Right cardiac atrium (tissue), 5 donors: ENCODE data around the gene APBB2. TPM values are rescaled to one million over a fixed set of nuclear protein-coding genes. Genes with fewer than 3 reads are reported as not detected.

Source experiments
- ATAC-seq, 2 donors: fragments of 200-7000 bp; cut with Tn5 transposase; one replicate each; pipeline versions ENCODE4 v1.8.0 to v1.9.1; 2020; ENCODE audit warnings: moderate library complexity in 2 of 2, mild to moderate bottlenecking in 1 of 2
- DNase-seq, 3 donors: peaks; one replicate each; pipeline ENCODE4 v3.0.0-alpha.2; 2020
- H3K27ac ChIP-seq: one replicate; pipeline ENCODE4 v1.5.1; 2013; ENCODE audit warnings: mild to moderate bottlenecking, low read length, control low read depth, moderate library complexity
- H3K27me3 ChIP-seq: one replicate; pipeline ENCODE4 v1.6.1; 2013; ENCODE audit not compliant: control insufficient read depth, insufficient read depth
- H3K4me1 ChIP-seq: one replicate; pipeline ENCODE4 v1.6.1; 2013; ENCODE audit warnings: low read length; ENCODE audit not compliant: control insufficient read depth, insufficient read depth
- H3K4me3 ChIP-seq: one replicate; pipeline ENCODE4 v1.5.1; 2013; ENCODE audit warnings: low read length, control low read depth
- H3K9me3 ChIP-seq: one replicate; pipeline ENCODE4 v1.6.1; 2013; ENCODE audit warnings: low read length; ENCODE audit not compliant: control insufficient read depth
- WGBS: extraction: QIAGEN DNeasy Blood & Tissue Kit; methylation state at CpG from one replicate; pipeline ENCODE4 v1.1.7; 2013; 5-methylcytosine and 5-hydroxymethylcytosine counted together
- intact Hi-C, 4 donors: fragments of 100-400 bp; cut with DNase I; formaldehyde crosslinking; loops; one replicate each; pipeline versions ENCODE4 v1.11.0 to v1.14.0; 2022 to 2023
- polyA plus RNA-seq: library from polyadenylated mRNA; stranded (reverse); fragments of 200-250 nt; gene quantifications from one replicate; pipeline ENCODE4 v1.2.3, GENCODE V29; 2013
- total RNA-seq, 4 donors: library from RNA; stranded (reverse); fragmentation: NEBNext Ultra II Directional; extraction: Animal tissue kit (Norgen Biotek cat#: 25700); gene quantifications; one replicate each; pipeline ENCODE4 v1.2.1, GENCODE V29; 2021
- donor health status: healthy with polysubstance abuse.
- donor health status: DM: no; HTN: yes; CAD: no.
- donor health status: DM: no; HTN: no; CAD: no.
- donor health status: DM: no; HTN: yes; CAD: no; lungs with severe emphysema.
- donor health status: DM: yes; HTN: yes; CAD: no.

The APBB2 gene
- total and polyA plus RNA-seq, 5 donors = 12.7 to 46.2 (median 37.0) TPM

DNA sequence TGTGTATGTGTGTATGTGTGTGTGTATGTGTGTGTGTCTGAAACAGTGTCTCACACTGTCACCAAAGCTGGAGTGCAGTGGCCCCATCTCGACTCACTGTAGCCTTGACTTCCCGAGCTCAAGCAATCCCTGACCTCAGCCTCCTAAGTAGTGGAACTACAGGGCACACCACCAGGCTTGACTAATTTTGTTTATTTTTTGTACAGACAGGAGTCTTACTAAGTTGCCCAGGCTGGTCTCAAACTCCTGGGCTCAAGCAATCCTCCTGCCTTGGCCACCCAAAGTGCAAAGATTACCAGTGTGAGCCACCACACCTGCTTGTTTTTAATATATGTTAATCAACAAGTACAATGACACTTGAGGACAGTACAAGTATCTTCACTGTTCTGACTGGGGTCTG lies 92.4 kb downstream of the APBB2 start:
- H3K4me1 ChIP-seq = peaks cover 3% of the 10 kb centered on the region

DNA sequence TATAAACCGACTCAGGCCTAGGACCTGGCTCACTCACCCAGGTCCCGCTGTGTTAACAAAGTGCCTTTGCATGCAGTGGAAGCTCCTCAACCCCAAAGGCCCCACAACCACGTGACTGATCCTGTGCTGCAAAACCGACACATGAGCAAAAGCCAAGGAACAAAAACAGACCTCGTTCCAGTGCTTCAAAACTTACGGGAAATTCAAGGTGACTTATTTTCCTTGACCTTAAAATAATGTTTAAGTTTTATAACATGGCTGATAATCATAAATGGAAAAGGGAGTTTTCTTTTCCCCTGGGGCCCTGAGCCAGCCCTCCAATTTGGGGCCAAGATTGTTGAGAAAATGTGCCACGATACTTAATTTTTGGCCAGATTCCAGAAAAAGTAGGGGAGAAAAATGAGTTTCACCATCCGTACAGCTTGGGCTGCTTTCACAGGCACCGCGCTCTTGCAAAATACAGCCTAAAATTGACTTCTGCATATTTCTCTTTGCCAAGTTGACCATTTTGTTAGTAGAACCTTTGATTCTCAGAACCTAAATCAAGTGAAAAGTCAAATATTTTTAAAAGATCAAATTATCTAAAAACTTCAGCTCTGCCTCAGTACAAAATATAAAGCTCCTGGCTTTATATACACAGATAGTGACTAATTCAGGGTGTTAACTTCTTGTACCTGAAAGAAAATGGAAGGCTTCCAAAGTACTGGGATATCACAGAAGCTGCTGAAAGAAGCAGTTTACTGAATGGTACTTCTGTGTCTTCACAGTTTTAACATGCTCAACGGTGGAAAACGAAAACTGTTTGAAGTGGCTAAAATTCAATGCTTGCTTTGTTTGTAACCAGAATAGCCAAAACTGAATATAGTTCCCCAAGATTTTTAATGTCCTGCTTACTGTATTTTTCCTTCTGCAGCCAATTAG lies 93.8 kb downstream of the APBB2 start:
- WGBS = 43% methylated on average over 12 of the region's 12 CpGs
- peak; percentile 81 to 85 for ATAC-seq
- intact Hi-C loops = no loop called here
- no peaks in the 10 kb centered on the region for H3K27me3 ChIP-seq
- DNase-seq = peak; percentile 66 to 86 (median 72)
- H3K9me3 ChIP-seq = no peaks in the 10 kb centered on the region
- H3K4me3 ChIP-seq = no peak overlapping the region
- no peak overlapping the region for H3K27ac ChIP-seq
- H3K4me1 ChIP-seq = peaks cover 3% of the 10 kb centered on the region

More for the DNA sequence above, 92.4 kb downstream of the APBB2 start:
- intact Hi-C loops = no loop called here
- H3K27ac ChIP-seq = no peak overlapping the region
- ATAC-seq (no peak), DNase-seq (no peak)
- no peak overlapping the region for H3K4me3 ChIP-seq
- H3K9me3 ChIP-seq = no peaks in the 10 kb centered on the region
- no peaks in the 10 kb centered on the region for H3K27me3 ChIP-seq
- 97% methylated on average over 2 of the region's 2 CpGs for WGBS

DNA sequence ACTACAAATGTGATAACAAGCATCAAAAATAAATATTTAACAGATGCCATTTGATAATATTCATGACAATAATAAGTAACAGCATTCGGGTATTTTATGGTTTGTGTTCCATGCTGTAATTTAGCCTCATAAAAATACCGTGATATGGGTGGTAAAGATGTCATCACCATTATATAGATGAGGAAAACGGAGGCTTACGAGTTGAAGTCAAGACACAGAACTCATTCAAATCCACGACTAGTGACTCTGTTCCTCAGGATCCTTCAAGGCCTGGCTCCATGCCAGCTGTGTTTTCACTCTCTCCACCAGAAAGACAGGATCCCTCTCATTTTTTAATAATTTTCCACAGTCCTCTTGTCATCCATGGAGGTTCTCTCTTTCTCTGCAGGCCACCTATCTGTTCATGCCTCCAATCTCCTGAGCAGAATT lies 94.5 kb downstream of the APBB2 start:
- DNase-seq = peak in 2 of 3 donors; percentile 66 to 81
- Histone ChIP-seq H3K4me3 (no peak overlapping the region), H3K4me1 (peaks cover 3% of the 10 kb centered on the region), H3K27ac (no peak overlapping the region), H3K27me3 (no peaks in the 10 kb centered on the region), H3K9me3 (no peaks in the 10 kb centered on the region)
- 73% methylated on average over 5 of the region's 5 CpGs for WGBS
- intact Hi-C loops = no loop called here
- ATAC-seq = peak; percentile 19 to 35

DNA sequence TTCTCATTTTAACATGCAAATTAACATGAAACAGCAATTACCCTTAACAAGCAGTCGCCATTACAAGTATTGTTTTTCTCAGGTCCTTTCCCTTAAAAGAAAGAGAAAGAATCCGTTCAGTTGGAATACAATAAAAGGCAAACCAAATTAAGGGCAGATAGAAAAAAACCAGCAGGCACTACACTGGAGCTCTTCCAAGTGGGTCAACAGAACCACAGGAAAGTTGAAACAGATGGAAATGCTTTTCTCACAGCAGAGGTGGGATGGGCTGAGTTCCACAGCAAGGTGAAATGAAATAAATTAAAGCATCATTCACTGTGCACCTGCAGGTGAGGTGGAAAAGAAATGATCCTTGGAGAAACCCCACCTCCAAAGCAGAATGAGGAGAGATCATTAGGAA lies 102.6 kb downstream of the APBB2 start:
- 80% methylated on average over 2 of the region's 2 CpGs for WGBS
- DNase-seq = no peak
- Histone ChIP-seq H3K9me3 (no peaks in the 10 kb centered on the region), H3K27me3 (no peaks in the 10 kb centered on the region), H3K27ac (no peak overlapping the region), H3K4me3 (no peak overlapping the region), H3K4me1 (peaks cover 2% of the 10 kb centered on the region)
- ATAC-seq = no peak
- intact Hi-C loops = no loop called here

DNA sequence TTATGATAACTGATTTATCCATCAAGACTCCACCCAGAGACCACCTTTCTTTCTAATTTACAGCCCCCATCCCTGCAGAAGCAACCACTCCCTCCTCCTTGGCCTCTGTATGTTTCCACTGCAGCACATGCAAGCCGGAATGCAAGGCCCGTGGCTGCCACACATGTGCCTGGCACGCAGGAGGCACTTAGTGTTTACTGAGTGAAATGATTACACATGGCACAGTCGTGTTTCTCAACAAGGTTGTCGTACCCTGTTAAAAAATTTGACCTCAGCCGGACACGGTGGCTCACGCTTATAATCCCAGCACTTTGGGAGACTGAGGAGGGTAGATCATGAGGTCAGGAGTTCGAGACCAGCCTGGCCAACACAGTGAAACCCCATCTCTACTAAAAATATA lies 104.3 kb downstream of the APBB2 start:
- WGBS = 97% methylated on average over 9 of the region's 9 CpGs
- ATAC-seq = no peak

DNA sequence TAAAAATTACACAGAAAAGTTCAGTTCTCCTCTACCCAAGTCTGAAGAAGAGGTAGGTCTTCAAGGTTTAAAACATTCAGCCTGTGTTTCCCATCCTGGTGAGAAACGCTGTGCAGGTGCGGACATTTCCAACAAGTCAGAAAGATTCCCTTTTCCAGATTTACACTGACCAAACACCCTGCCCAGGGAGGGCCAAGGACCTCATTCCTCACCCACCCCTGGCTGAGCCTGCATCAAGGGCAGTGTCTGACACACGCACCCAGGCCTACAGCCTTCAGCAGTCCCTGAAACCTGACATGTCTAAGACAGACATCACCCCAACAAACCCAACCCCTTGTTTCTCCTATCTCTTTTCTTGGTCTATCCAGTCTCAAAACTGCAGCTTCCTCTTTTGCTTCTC lies 105.9 kb downstream of the APBB2 start:
- H3K4me3 ChIP-seq = no peak overlapping the region
- no peak overlapping the region for H3K27ac ChIP-seq
- no peaks in the 10 kb centered on the region for H3K9me3 ChIP-seq
- DNase-seq (no peak), ATAC-seq (no peak)
- H3K4me1 ChIP-seq = peaks cover 5% of the 10 kb centered on the region
- H3K27me3 ChIP-seq = no peaks in the 10 kb centered on the region
- intact Hi-C loops = no loop called here
- 93% methylated on average over 3 of the region's 3 CpGs for WGBS

More for the DNA sequence above, 104.3 kb downstream of the APBB2 start:
- no peak for DNase-seq
- intact Hi-C loops = no loop called here
- Histone ChIP-seq H3K9me3 (no peaks in the 10 kb centered on the region), H3K27ac (no peak overlapping the region), H3K27me3 (no peaks in the 10 kb centered on the region), H3K4me3 (no peak overlapping the region), H3K4me1 (peaks cover 2% of the 10 kb centered on the region)

DNA sequence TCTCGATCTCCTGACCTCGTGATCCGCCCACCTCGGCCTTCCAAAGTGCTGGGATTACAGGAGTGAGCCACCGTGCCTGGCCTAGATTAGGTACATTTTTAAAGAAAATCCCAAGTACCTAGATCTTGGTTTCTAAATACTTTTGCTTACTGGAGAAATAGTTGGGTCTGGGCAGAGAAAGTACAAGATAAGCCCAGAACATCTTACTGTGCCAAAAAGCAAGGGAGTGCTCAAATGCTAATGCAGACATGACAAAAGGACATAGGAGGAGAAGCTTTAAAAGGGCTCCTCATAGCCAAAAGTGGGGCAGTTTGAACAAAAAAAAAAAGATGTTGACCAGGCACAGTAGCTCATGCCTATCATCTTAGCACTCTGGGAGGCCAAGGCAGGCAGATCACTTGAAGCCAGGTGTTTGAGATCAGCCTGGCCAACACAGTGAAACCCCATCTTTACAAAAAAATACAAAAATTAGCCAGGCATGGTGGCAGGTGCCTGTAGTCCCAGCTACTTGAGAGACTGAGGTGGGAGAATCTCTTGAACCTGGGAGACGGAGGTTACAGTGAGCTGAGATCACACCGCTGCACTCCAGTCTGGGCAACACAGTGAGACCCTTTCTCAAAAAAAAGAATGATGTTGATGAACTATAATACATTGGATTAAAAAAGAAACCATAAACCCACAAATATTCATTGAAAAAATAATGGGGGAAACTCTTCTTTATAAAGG lies 107.5 kb downstream of the APBB2 start:
- ATAC-seq (peak; percentile 43 to 59), DNase-seq (no peak)
- no peaks in the 10 kb centered on the region for H3K27me3 ChIP-seq
- no peak overlapping the region for H3K27ac ChIP-seq
- H3K4me3 ChIP-seq = no peak overlapping the region
- 94% methylated on average over 7 of the region's 7 CpGs for WGBS
- no peaks in the 10 kb centered on the region for H3K9me3 ChIP-seq
- peaks cover 4% of the 10 kb centered on the region for H3K4me1 ChIP-seq
- intact Hi-C loops = no loop called here

DNA sequence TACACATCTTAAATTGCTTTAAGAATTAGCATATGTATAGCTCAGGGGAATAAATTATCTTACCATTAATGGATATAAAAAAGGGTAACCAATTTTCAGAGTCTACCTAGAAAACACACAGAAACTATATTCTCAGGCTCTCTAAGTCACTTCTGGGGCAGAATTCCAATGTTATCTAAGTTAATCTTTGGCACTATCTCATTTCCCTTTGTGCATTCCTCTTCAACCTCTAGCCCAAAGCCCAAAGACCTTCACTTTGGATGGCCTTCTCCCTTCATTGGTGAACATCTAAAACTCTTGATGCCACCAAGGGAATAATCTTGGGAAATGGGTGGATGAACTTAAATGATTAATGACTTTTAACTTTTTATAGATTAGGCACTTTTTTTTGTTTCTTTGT lies 108.3 kb downstream of the APBB2 start:
- DNase-seq (no peak), ATAC-seq (no peak)
- H3K9me3 ChIP-seq = no peaks in the 10 kb centered on the region
- H3K4me1 ChIP-seq = peaks cover 3% of the 10 kb centered on the region
- H3K27me3 ChIP-seq = no peaks in the 10 kb centered on the region
- intact Hi-C loops = no loop called here
- no peak overlapping the region for H3K27ac ChIP-seq
- H3K4me3 ChIP-seq = no peak overlapping the region

DNA sequence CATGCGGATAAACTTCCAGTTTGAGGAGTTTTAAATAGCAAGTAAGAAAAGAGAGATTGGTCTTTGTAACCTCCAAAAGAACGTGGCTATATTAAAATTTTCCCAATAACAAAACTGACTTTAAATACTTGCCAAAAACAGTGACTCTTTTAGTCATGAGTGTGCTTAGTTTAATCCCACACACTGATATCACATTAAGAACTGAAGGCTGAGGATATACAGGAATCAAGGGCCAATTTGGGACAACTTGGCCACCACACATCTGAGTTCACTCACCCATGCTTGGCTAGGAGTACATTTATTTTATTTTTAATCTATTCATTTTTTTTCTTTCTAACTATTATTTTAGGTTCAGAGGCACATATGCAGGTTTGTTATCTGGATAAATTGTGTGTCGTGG lies 110.2 kb downstream of the APBB2 start:
- Histone ChIP-seq H3K9me3 (no peaks in the 10 kb centered on the region), H3K4me3 (no peak overlapping the region), H3K27ac (no peak overlapping the region), H3K27me3 (no peaks in the 10 kb centered on the region), H3K4me1 (peaks cover 3% of the 10 kb centered on the region)
- WGBS = 38% methylated on average over 3 of the region's 3 CpGs
- DNase-seq = no peak
- intact Hi-C loops = no loop called here
- ATAC-seq = peak; percentile 61 to 83

DNA sequence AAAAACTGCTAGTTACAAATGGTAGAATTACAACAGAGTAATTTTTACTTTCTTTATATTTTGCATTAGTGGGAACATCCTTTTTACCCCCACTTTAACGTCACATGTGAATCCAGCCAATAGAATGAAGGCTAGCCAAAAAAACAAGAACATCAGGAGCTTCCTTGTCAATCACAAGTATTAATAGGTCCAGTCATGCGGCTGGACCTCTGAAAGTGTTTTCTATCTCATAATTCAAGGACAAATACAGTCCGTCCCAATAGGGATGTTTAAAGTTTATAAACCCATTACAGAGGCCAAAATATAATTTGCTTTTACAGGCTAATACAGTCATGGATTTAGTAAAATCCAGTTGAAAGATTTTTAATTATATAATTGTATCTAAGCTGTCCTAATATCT lies 110.7 kb downstream of the APBB2 start:
- Histone ChIP-seq H3K27ac (no peak overlapping the region), H3K4me1 (peaks cover 3% of the 10 kb centered on the region), H3K27me3 (no peaks in the 10 kb centered on the region), H3K9me3 (no peaks in the 10 kb centered on the region), H3K4me3 (no peak overlapping the region)
- WGBS = 37% methylated on average over 3 of the region's 3 CpGs
- DNase-seq = no peak
- intact Hi-C loops = no loop called here
- peak in 1 of 2 donors; percentile 42 for ATAC-seq

DNA sequence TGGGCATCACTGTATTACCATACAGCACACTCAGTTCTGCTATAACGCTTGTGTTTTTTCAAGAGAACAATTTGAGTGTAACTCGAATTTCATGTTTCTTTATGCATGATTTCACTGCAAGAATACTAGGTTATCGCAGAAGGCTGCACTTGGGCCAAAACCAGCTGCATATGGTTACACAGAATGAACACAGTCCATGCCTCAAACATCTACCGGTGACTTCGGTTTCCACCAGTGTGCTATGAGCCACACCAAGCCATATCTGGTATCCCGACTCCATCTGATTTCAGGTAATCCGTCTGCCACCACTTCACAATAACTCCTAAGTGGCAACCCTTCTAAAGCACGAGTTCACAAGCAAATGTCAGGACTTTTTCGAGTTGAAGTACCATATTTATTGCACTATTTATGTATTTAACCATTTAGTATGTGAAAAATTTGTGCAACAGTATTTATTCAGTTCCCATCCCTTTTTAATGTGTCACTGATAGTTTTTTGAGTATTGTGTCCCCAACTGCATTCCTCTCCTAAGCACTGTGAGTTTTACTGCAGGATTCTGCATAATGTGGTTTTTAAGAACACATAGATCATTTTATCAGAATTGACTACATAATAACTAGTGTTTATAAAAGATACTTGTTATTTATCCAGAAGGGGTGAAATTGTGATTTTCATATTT lies 111.8 kb downstream of the APBB2 start:
- peaks cover 7% of the 10 kb centered on the region for H3K4me1 ChIP-seq
- H3K27ac ChIP-seq = no peak overlapping the region
- H3K9me3 ChIP-seq = no peaks in the 10 kb centered on the region
- intact Hi-C loops = no loop called here
- ATAC-seq = no peak
- H3K27me3 ChIP-seq = no peaks in the 10 kb centered on the region
- DNase-seq = no peak
- no peak overlapping the region for H3K4me3 ChIP-seq
- WGBS = 79% methylated on average over 9 of the region's 9 CpGs
